AG04449 (cell line): ENCODE data around the gene CD68.
"Not testable (repeated sequence)": the region's sequence is repeated elsewhere in the genome, so short reads cannot be mapped to it uniquely, and the experiment has no call there.

Experiments used
- CTCF ChIA-PET: fragments of 350-600 bp; formaldehyde crosslinking; extraction: SDS; loops from one replicate; lab custom pipeline; 2021; ENCODE audit warnings: antibody characterized with exemption; lab: Yijun Ruan, JAX
- POLR2A ChIA-PET: fragments of 400-600, 350-600 bp; formaldehyde crosslinking; extraction: SDS; loops from one replicate; lab custom pipeline; 2020; ENCODE audit warnings: antibody characterized with exemption, inconsistent platforms; lab: Yijun Ruan, JAX
- DNase-seq: peaks from one replicate; pipeline ENCODE4 v3.0.0-alpha.2; 2010; ENCODE audit warnings: low read depth, low spot score
- H3K4me3 ChIP-seq: 2 replicates; pipeline ENCODE4 v1.5.1; 2011; ENCODE audit warnings: low read depth, mild to moderate bottlenecking, control low read depth, low read length
- TF ChIP-seq, protein P1 (sequence below): IDR thresholded peaks from one replicate; pipeline ENCODE4 v1.5.1; 2011; ENCODE audit warnings: mild to moderate bottlenecking, moderate library complexity, low read length, control low read depth, inconsistent platforms; ENCODE audit not compliant: insufficient read depth; ENCODE audit errors: missing control alignments

CD68 gene

DNA sequence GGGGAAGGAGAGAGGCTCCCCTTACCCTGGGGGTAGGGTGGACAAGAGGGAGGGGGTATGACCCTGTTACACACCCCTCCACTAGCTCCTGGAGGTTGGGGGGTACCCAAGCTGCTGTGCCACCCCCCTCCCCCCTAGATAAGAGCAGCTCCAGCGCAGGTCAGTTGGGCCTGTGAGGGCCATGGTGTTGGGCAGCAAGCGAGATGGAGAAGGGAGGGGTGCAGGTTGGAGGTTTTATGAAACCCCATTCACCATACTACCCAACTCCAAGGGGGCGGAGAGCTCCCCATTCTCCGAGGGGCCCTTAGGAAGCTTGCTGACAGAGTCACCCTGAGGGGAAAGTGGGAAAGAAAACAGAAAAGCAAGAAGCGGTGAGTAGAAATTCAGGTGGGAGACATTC is 12.2 kb downstream of the CD68 start:
- POLR2A ChIA-PET, result interaction anchor here (1.1 to 1.3 kb wide), 2 partner anchors 8 to 15 kb away, joined by 3 to 4 read pairs; partner anchors contain the start of gene MPDU1
- no peak for DNase-seq
- CTCF ChIA-PET, result interaction anchor here (3.6 to 4.5 kb wide), 2 partner anchors 20 to 96 kb away, joined by 48 to 61 read pairs; partner anchors contain the start of genes FXR2, TP53 and WRAP53
- no peak overlapping the region for H3K4me3 ChIP-seq
- TF ChIP-seq, protein P1, sequence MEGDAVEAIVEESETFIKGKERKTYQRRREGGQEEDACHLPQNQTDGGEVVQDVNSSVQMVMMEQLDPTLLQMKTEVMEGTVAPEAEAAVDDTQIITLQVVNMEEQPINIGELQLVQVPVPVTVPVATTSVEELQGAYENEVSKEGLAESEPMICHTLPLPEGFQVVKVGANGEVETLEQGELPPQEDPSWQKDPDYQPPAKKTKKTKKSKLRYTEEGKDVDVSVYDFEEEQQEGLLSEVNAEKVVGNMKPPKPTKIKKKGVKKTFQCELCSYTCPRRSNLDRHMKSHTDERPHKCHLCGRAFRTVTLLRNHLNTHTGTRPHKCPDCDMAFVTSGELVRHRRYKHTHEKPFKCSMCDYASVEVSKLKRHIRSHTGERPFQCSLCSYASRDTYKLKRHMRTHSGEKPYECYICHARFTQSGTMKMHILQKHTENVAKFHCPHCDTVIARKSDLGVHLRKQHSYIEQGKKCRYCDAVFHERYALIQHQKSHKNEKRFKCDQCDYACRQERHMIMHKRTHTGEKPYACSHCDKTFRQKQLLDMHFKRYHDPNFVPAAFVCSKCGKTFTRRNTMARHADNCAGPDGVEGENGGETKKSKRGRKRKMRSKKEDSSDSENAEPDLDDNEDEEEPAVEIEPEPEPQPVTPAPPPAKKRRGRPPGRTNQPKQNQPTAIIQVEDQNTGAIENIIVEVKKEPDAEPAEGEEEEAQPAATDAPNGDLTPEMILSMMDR, result no peak

DNA sequence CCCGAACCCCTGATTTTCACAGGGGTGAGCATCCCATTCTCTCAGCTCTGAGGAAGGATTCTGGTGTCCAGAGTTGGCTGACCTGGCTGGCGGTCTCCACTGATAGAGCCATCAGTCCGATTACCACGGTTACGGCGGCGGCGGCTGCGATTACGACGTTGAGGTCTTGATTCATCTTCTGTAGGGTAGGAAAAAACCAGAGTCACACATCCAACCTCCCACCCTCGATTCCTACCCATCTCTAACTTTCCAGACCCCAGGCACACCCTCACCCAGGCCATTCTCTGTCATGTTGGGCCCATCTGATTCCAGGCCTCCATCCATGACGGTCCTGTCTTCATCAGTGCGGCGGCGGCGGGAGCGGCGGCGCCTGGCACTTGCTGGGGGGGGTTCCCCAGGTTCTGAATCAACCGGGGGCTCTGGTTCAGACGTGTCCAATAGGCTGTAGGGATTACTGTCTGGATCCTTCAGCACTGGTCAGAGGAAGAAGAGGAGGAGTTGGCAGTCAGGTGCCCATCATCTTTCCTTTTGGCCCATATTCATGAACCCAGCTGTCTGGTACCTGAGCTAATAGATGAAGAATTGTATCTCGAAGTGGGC is 13.1 kb downstream of the CD68 start:
- H3K4me3 ChIP-seq, result no peak overlapping the region
- POLR2A ChIA-PET, result interaction anchor here (1.1 to 1.3 kb wide), 2 partner anchors 9 to 16 kb away, joined by 3 to 4 read pairs; partner anchors contain the start of gene MPDU1
- TF ChIP-seq, protein P1, result no peak
- CTCF ChIA-PET, result interaction anchor here (0.8 to 4.5 kb wide), 5 partner anchors 16 to 96 kb away, joined by 3 to 48 read pairs (median 5); partner anchors contain the start of genes SENP3, TP53 and WRAP53
- no peak for DNase-seq

DNA sequence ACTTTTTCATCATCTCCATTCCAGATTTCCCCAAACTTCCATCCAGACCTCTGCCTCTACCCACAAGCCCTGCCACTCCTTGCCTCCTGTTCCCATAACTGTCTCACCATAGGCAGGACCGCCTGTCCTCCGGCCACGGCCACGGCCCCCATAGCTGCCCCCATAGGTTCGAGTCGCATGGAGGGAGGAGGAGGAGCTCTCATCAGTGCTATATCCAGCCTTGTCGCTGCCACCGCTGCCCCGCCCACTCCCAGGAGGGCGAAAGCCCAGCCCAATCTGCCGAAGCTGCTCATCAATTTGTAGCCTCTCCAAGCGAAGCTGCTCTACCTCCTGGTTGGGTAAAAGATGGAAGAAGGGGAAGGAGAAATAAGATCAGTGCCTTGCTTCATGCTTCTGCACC is 13.9 kb downstream of the CD68 start:
- TF ChIP-seq, protein P1, result no peak
- CTCF ChIA-PET, result interaction anchor here (0.8 to 3.3 kb wide), 4 partner anchors 15 to 95 kb away, joined by 3 to 9 read pairs (median 4); partner anchors contain the start of genes SENP3, TP53 and WRAP53
- POLR2A ChIA-PET, result interaction anchor here (0.5 kb wide), 1 partner anchor 110 kb away, joined by 3 read pairs; no protein-coding TSS in a partner anchor
- no peak overlapping the region for H3K4me3 ChIP-seq
- no peak for DNase-seq

DNA sequence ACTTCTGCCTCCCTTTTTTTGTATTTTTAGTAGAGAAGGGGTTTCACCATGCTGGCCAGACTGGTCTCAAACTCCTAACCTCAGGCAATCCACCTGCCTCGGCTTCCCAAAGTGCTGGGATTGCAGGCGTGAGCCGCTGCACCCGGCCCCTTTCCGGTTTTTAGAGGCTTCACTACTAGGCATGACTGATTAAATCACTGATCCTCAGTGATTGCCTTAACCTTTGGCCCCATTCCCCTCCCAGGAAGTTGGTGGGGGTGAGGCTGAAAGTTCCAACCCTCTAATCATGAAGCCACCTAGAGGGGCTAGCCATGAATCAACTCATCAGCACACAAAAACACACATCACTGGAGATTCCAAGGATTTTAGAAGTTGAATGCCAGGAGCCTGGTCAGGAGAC is 18.1 kb downstream of the CD68 start:
- POLR2A ChIA-PET, result not testable (repeated sequence)

DNA sequence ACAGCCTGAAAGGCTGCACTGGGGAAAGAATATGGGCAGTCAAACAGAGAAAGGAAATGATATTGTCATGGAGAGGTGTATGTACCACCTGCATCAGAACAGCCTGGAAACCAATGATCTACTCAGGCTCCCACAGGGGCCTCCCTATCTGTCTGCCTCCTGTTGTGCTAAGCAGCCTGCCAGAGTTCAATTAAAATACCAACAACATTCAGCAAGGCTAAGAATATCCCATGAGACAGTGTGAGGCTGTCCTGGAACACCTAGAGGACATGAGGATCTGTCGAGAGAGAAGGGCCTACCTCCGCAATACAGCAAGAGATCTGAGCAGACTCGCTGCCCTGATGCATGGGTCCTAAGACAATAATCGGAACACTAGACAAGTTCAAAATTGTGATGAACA is 26.8 kb downstream of the CD68 start:
- TF ChIP-seq, protein P1, result no peak
- DNase-seq, result no peak
- CTCF ChIA-PET, result interaction anchor here (1.7 to 2.3 kb wide), 2 partner anchors 8 to 17 kb away, joined by 9 to 14 read pairs; partner anchors contain the start of genes FXR2 and SOX15
- no peak overlapping the region for H3K4me3 ChIP-seq
- POLR2A ChIA-PET, result no interaction called here

More for the DNA sequence above, 18.1 kb downstream of the CD68 start:
- DNase-seq, CTCF ChIA-PET, H3K4me3 ChIP-seq: not testable (repeated sequence)

DNA sequence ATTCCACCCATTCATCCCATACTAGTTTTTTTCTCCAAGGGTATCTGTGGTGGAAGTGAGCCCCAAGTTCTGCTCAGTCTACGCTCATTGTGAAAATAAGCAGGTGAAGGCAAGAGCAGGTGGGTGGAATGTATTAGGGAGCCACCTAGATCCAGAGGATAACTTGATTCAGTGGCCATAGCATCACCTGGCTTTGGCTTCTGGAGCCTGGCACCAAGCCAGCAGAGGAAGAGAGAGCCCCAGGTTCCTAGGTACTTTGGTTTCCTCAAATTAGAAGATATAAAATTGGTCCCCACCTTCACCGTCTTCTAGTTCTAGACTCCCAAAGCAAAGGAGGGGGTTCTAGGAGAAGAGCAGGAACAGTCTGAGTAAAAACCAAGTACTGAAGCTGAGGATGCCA is 31.2 kb downstream of the CD68 start:
- H3K4me3 ChIP-seq, result no peak overlapping the region
- TF ChIP-seq, protein P1, result no peak
- DNase-seq, result no peak
- CTCF ChIA-PET, result interaction anchor here (0.6 to 8.1 kb wide), 8 partner anchors 10 to 700 kb away, joined by 3 to 61 read pairs (median 6); partner anchors contain the start of genes SHBG, SOX15, TP53 and WRAP53
- POLR2A ChIA-PET, result no interaction called here
